ENCODE measurements around the gene PPM1L.
"Not testable (repeated sequence)": the region's sequence is repeated elsewhere in the genome, so short reads cannot be mapped to it uniquely, and the experiment has no call there.

The PPM1L gene

GRCh38 chr3:160755776-160756304 is at the start of gene PPM1L:
Gene PPM1L, plus strand, starts transcription at chr3:160756231.
- peak within 1 kb of the TSS; percentile 92 for H3K27ac ChIP-seq (ENCODE audit: low read length)
- H3K27me3 ChIP-seq (ENCODE audit: control insufficient read depth in 1 of 2, insufficient read depth in 2 of 2, low read length in 2 of 2), result no peaks in the 10 kb centered on the region
- H3K9me3 ChIP-seq (ENCODE audit: control insufficient read depth in 2 of 2, low read length in 2 of 2), result no peaks in the 10 kb centered on the region
- H3K4me1 ChIP-seq (ENCODE audit: control insufficient read depth, insufficient read depth, low read length), result peaks cover 18% of the 10 kb centered on the region
- H3K9ac ChIP-seq (ENCODE audit: low read length in 2 of 2), result peak within 1 kb of the TSS; percentile 90 to 91
- H3K4me3 ChIP-seq (ENCODE audit: low read length in 2 of 2), result peak within 1 kb of the TSS; percentile 98 to 99
- H3K36me3 ChIP-seq (ENCODE audit: control insufficient read depth in 2 of 2, insufficient read depth in 2 of 2, low read length in 2 of 2), result peaks cover 0 to 3% of the 10 kb centered on the region in 2 donors

DNA sequence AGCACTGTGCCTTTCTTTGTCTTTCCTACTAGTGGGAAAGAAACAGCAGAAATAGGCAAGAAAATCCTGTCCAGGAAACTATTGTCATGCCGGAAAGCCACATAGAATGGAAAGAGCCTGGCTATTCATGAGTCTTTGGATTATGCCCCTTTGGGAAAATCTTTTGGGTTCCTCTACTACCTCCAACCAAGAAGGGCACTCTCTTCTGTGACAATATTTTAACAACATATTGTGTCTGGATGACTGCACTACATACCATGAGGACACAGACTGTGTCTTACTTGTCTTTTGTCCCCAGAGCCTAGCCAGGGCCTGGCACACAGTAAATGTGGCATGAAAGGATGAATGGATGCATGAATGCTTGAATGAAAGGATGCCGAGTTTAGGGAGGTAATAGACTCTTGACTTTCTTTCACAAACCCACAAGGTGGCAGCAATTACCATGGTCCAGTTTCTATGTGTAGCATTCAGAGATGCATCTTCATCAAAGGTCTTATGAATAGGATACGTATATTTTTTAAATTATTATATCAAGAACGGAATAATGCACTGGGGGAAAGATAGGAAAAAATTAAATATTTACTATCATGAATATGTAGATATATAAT is 48.7 kb upstream of the PPM1L start:
- no peaks in the 10 kb centered on the region for H3K9me3 ChIP-seq (ENCODE audit: control insufficient read depth in 2 of 2, low read length in 2 of 2)
- no peaks in the 10 kb centered on the region for H3K27me3 ChIP-seq (ENCODE audit: control insufficient read depth in 1 of 2, insufficient read depth in 2 of 2, low read length in 2 of 2)
- no peaks in the 10 kb centered on the region for H3K4me1 ChIP-seq (ENCODE audit: control insufficient read depth, insufficient read depth, low read length)
- H3K27ac ChIP-seq (ENCODE audit: low read length), result no peak overlapping the region
- H3K36me3 ChIP-seq (ENCODE audit: control insufficient read depth in 2 of 2, insufficient read depth in 2 of 2, low read length in 2 of 2), result no peaks in the 10 kb centered on the region
- H3K4me3 ChIP-seq (ENCODE audit: low read length in 2 of 2), result no peak overlapping the region
- no peak overlapping the region for H3K9ac ChIP-seq (ENCODE audit: low read length in 2 of 2)

DNA sequence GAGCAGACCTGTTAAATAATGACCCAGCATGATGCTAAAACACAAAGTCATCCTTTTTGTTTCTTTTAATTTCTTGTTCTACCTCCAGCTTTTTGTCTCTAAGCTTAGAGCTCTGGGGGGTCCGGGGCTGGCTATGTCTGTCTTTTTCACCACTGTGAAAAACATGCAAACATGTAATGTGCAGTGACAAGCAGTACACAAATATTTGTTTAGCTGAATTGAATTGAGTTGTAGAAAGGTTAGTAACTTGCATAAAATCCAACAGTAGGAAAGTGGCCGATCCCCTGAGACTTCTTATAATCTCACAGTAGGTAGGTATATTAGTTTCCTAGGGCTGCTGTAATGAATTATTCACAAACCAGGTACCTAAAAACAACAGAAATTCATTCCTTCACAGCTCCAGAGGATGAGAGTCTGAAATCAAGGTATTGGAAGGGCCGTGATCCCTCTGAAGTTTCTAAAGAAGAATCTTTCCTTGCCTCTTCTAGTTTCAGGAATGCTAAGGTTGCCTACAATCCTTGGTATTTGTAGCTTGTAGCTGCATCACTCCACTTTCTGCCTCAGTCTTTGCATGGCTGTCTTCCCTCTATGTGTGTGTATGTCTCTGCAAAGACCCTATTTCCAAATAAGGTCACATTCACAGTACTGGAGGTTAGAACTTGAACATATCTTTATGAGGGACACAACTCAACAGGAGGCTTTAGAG is 46.4 kb upstream of the PPM1L start:
- Histone ChIP-seq H3K27me3 (ENCODE audit: control insufficient read depth in 1 of 2, insufficient read depth in 2 of 2, low read length in 2 of 2) (no peaks in the 10 kb centered on the region), H3K9ac (ENCODE audit: low read length in 2 of 2) (no peak overlapping the region), H3K9me3 (ENCODE audit: control insufficient read depth in 2 of 2, low read length in 2 of 2) (no peaks in the 10 kb centered on the region), H3K4me1 (ENCODE audit: control insufficient read depth, insufficient read depth, low read length) (no peaks in the 10 kb centered on the region), H3K36me3 (ENCODE audit: control insufficient read depth in 2 of 2, insufficient read depth in 2 of 2, low read length in 2 of 2) (no peaks in the 10 kb centered on the region), H3K4me3 (ENCODE audit: low read length in 2 of 2) (no peak overlapping the region), H3K27ac (ENCODE audit: low read length) (no peak overlapping the region)

DNA sequence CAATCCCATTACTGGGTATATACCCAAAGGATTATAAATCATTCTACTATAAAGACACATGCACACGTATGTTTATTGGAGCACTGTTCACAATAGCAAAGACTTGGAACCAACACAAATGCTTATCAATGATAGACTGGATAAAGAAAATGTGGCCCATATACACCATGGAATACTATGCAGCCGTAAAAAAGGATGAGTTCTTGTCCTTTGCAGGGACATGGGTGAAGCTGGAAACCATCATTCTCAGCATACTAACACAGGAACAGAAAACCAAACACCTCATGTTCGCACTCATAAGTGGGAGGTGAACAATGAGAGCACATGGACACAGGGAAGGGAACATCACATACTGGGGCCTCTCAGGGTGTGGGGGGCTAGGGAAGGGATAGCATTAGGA is 42.9 kb upstream of the PPM1L start:
- H3K9ac ChIP-seq (ENCODE audit: low read length in 2 of 2); H3K27me3 ChIP-seq (ENCODE audit: control insufficient read depth in 1 of 2, insufficient read depth in 2 of 2, low read length in 2 of 2); H3K4me3 ChIP-seq (ENCODE audit: low read length in 2 of 2); H3K4me1 ChIP-seq (ENCODE audit: control insufficient read depth, insufficient read depth, low read length); H3K27ac ChIP-seq (ENCODE audit: low read length); H3K9me3 ChIP-seq (ENCODE audit: control insufficient read depth in 2 of 2, low read length in 2 of 2); H3K36me3 ChIP-seq (ENCODE audit: control insufficient read depth in 2 of 2, insufficient read depth in 2 of 2, low read length in 2 of 2): not testable (repeated sequence)

DNA sequence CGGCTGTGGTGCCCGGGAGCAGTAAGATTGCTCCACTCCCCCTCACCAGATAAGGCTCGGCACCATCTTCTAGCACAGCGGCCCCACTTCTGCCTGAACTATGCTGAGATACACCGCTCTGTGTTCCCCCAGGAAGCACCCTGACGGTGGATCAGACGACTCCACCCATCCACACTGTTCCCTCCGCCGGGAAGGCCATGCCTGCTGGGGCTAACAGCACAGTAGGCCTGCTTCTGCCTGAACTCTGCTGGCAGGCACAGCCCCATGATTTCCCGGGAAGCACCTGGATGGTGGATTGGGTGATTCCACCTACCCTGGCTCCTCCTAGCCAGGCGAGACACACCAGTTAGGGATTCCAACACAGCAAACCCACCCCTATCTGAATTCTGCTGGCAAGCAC is 36.3 kb upstream of the PPM1L start:
- Histone ChIP-seq H3K9me3 (ENCODE audit: control insufficient read depth in 2 of 2, low read length in 2 of 2) (no peaks in the 10 kb centered on the region), H3K27me3 (ENCODE audit: control insufficient read depth in 1 of 2, insufficient read depth in 2 of 2, low read length in 2 of 2) (no peaks in the 10 kb centered on the region), H3K36me3 (ENCODE audit: control insufficient read depth in 2 of 2, insufficient read depth in 2 of 2, low read length in 2 of 2) (no peaks in the 10 kb centered on the region), H3K4me1 (ENCODE audit: control insufficient read depth, insufficient read depth, low read length) (no peaks in the 10 kb centered on the region), H3K4me3 (ENCODE audit: low read length in 2 of 2) (no peak overlapping the region), H3K9ac (ENCODE audit: low read length in 2 of 2) (no peak overlapping the region), H3K27ac (ENCODE audit: low read length) (no peak overlapping the region)

DNA sequence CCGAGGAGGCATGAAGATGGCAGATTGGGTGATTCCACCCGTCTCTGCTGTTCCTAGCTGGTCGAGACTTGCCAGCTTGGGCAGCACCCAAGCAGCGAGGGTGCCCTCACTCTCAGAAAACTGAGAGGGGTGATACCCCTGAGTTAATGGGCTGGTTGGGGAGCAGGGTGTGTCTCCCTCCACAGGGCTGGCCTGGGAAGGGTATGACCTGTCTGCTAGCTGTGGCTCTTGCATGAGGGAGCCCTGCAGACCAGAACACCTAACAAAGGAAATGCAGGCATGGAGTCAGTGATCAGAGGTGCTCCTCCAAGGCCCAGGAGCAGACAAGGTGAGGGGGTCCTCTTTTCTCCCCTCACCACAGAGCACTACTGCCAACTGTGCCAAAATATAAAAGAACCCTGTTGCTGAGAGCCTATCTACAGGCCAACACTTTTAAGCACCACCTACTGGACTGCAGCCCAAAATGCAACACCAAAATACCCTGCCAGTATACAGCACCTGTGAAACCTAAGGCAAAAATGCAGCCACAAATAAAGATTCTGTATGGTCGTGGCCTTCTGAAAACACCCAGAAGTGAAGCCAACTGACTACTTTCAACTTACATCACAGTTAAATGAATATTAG is 35.8 kb upstream of the PPM1L start:
- Histone ChIP-seq H3K9ac (ENCODE audit: low read length in 2 of 2) (no peak overlapping the region), H3K36me3 (ENCODE audit: control insufficient read depth in 2 of 2, insufficient read depth in 2 of 2, low read length in 2 of 2) (no peaks in the 10 kb centered on the region), H3K4me1 (ENCODE audit: control insufficient read depth, insufficient read depth, low read length) (no peaks in the 10 kb centered on the region), H3K27me3 (ENCODE audit: control insufficient read depth in 1 of 2, insufficient read depth in 2 of 2, low read length in 2 of 2) (no peaks in the 10 kb centered on the region), H3K4me3 (ENCODE audit: low read length in 2 of 2) (no peak overlapping the region), H3K27ac (ENCODE audit: low read length) (no peak overlapping the region), H3K9me3 (ENCODE audit: control insufficient read depth in 2 of 2, low read length in 2 of 2) (no peaks in the 10 kb centered on the region)

GRCh38 chr3:160722331-160722730 is 33.7 kb upstream of the PPM1L start:
- Histone ChIP-seq H3K27ac (ENCODE audit: low read length) (no peak overlapping the region), H3K9me3 (ENCODE audit: control insufficient read depth in 2 of 2, low read length in 2 of 2) (no peaks in the 10 kb centered on the region)

DNA sequence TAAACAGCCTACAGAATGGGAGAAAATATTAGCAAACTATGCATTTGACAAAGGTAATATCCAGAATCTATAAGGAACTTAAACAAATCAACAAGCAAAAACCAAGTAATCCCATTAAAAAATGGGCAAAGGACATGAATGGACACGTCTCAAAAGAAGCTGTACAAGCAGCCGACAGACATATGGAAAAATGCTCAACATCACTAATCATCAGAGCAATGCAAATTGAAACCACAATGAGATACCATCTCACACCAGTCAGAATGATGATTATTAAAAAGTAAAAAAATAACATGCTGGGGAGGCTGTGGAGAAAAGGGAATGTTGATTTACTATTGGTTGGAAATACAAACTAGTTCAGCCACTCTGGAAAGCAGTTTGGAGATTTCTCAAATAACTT is 30.7 kb upstream of the PPM1L start:
- H3K36me3 ChIP-seq (ENCODE audit: control insufficient read depth in 2 of 2, insufficient read depth in 2 of 2, low read length in 2 of 2), result no peaks in the 10 kb centered on the region
- H3K9me3 ChIP-seq (ENCODE audit: control insufficient read depth in 2 of 2, low read length in 2 of 2), result no peaks in the 10 kb centered on the region
- no peaks in the 10 kb centered on the region for H3K4me1 ChIP-seq (ENCODE audit: control insufficient read depth, insufficient read depth, low read length)
- H3K27ac ChIP-seq (ENCODE audit: low read length), result no peak overlapping the region
- H3K9ac ChIP-seq (ENCODE audit: low read length in 2 of 2), result no peak overlapping the region
- H3K27me3 ChIP-seq (ENCODE audit: control insufficient read depth in 1 of 2, insufficient read depth in 2 of 2, low read length in 2 of 2), result no peaks in the 10 kb centered on the region
- no peak overlapping the region for H3K4me3 ChIP-seq (ENCODE audit: low read length in 2 of 2)

More at GRCh38 chr3:160722331-160722730, 33.7 kb upstream of the PPM1L start:
- Histone ChIP-seq H3K27me3 (ENCODE audit: control insufficient read depth in 1 of 2, insufficient read depth in 2 of 2, low read length in 2 of 2) (no peaks in the 10 kb centered on the region), H3K36me3 (ENCODE audit: control insufficient read depth in 2 of 2, insufficient read depth in 2 of 2, low read length in 2 of 2) (no peaks in the 10 kb centered on the region), H3K9ac (ENCODE audit: low read length in 2 of 2) (no peak overlapping the region), H3K4me1 (ENCODE audit: control insufficient read depth, insufficient read depth, low read length) (no peaks in the 10 kb centered on the region), H3K4me3 (ENCODE audit: low read length in 2 of 2) (no peak overlapping the region)

- Histone ChIP-seq H3K27ac (ENCODE audit: low read length) (no peak overlapping the region), H3K4me3 (ENCODE audit: low read length in 2 of 2) (no peak overlapping the region), H3K9me3 (ENCODE audit: control insufficient read depth in 2 of 2, low read length in 2 of 2) (no peaks in the 10 kb centered on the region), H3K4me1 (ENCODE audit: control insufficient read depth, insufficient read depth, low read length) (peaks cover 3% of the 10 kb centered on the region), H3K9ac (ENCODE audit: low read length in 2 of 2) (no peak overlapping the region), H3K27me3 (ENCODE audit: control insufficient read depth in 1 of 2, insufficient read depth in 2 of 2, low read length in 2 of 2) (no peaks in the 10 kb centered on the region), H3K36me3 (ENCODE audit: control insufficient read depth in 2 of 2, insufficient read depth in 2 of 2, low read length in 2 of 2) (no peaks in the 10 kb centered on the region)
Observed at GRCh38 chr3:160735826-160736225, 20.2 kb upstream of the PPM1L start.

- no peak overlapping the region for H3K4me3 ChIP-seq (ENCODE audit: low read length in 2 of 2)
- no peaks in the 10 kb centered on the region for H3K27me3 ChIP-seq (ENCODE audit: control insufficient read depth in 1 of 2, insufficient read depth in 2 of 2, low read length in 2 of 2)
- H3K27ac ChIP-seq (ENCODE audit: low read length), result no peak overlapping the region
- no peaks in the 10 kb centered on the region for H3K9me3 ChIP-seq (ENCODE audit: control insufficient read depth in 2 of 2, low read length in 2 of 2)
- H3K9ac ChIP-seq (ENCODE audit: low read length in 2 of 2), result no peak overlapping the region
- H3K4me1 ChIP-seq (ENCODE audit: control insufficient read depth, insufficient read depth, low read length), result peaks cover 3% of the 10 kb centered on the region
- H3K36me3 ChIP-seq (ENCODE audit: control insufficient read depth in 2 of 2, insufficient read depth in 2 of 2, low read length in 2 of 2), result no peaks in the 10 kb centered on the region
Observed at GRCh38 chr3:160738048-160738447, 18.0 kb upstream of the PPM1L start.

DNA sequence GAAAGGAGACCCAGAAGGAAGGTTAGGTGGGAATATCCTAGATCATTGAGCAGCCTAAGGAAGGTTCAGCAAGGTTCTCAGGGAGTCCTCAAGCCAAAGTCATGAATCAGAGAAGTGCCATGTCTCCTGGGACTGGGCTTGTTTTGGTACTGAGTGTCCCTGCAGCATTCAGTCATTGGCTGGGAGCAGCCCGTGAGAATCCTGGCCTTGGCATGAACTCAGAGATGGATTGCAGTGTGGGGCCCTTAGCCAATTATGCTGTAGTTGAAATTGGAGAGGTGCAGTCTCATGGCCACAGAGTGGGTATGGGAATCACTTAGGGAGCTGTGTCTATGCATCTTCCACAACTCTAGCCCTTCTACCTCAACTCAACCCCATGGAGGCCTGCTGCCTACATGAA is 17.0 kb upstream of the PPM1L start:
- Histone ChIP-seq H3K9me3 (ENCODE audit: control insufficient read depth in 2 of 2, low read length in 2 of 2) (no peaks in the 10 kb centered on the region), H3K4me3 (ENCODE audit: low read length in 2 of 2) (no peak overlapping the region), H3K4me1 (ENCODE audit: control insufficient read depth, insufficient read depth, low read length) (peaks cover 3% of the 10 kb centered on the region), H3K27me3 (ENCODE audit: control insufficient read depth in 1 of 2, insufficient read depth in 2 of 2, low read length in 2 of 2) (no peaks in the 10 kb centered on the region), H3K36me3 (ENCODE audit: control insufficient read depth in 2 of 2, insufficient read depth in 2 of 2, low read length in 2 of 2) (no peaks in the 10 kb centered on the region), H3K9ac (ENCODE audit: low read length in 2 of 2) (no peak overlapping the region), H3K27ac (ENCODE audit: low read length) (no peak overlapping the region)

Measured in stomach smooth muscle (tissue), 2 donors.